GM12878 (cell line): ENCODE measurements around the gene DDR2.

Source experiments
- CTCF ChIP-seq, 3 experiments: IDR thresholded peaks in 2 of 3; conservative IDR thresholded peaks in 1 of 3; 2 replicates each; pipeline ENCODE4 v1.5.1; 2011; ENCODE audit warnings: low read depth in 3 of 3, low read length in 3 of 3, mild to moderate bottlenecking in 3 of 3, control low read depth in 2 of 3, moderate library complexity in 2 of 3, inconsistent platforms in 1 of 3, mixed read lengths in 1 of 3; ENCODE audit not compliant: control insufficient read depth in 2 of 3, insufficient read depth in 1 of 3; ENCODE audit errors: extremely low read depth in 1 of 3
- GABPA ChIP-seq: IDR thresholded peaks from 2 replicates; pipeline ENCODE4 v1.6.1; 2014; ENCODE audit warnings: antibody characterized with exemption, low read depth, mild to moderate bottlenecking, inconsistent platforms
- NR2C2 ChIP-seq: IDR thresholded peaks from 2 replicates; pipeline ENCODE4 v1.6.1; 2011; ENCODE audit warnings: borderline replicate concordance, low read depth; ENCODE audit not compliant: control insufficient read depth, insufficient read length
- TF ChIP-seq, protein P1 (sequence below): fragments of 450-650 bp; IDR thresholded peaks from 2 replicates; pipeline ENCODE4 v1.6.1; 2014; ENCODE audit warnings: mild to moderate bottlenecking

DNA sequence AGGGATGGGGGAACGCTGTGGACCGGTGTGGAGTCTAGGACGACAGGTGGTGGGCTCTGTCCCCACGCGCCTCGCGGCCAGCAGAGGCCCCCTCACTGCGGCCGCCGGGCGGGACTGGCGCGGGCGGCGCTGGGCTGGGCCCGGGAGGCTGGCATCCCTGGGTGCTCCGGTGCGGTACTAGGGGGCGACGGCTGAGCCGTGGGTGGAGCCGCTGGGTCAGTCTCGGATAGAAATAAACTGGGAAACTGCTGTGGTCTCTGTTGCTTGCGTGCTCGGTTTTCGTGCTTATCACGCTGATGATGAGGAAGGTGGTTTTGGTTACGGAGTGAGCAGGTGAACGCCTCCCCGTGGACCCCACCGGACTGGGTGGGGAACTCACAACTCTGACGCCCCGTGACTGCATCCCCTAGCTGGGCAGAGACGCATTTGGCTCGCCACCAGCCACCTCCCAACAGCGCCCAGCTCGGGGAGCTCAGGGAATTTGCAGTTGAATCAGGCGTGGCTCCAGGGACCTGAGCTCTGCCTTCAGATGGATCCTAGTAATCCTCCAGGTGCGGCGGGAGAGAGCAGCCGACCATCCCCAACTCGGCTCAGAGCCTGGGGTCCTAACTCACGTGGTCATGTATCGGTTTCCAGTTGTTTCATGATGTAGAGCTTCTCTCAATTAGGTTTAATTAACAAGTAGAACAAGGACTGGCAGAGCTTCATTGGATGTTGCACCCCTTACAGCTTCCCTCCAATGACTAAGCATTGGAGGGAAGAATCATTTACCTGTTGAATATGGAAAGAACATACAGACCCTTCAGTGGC is 190.3 kb downstream of the DDR2 start:
- TF ChIP-seq CTCF (IDR thresholded peaks at IDR 0.05 in 2 of 3, conservative IDR thresholded peaks at IDR 0.05 in 1 of 3; ENCODE audit: control insufficient read depth in 2 of 3, extremely low read depth in 1 of 3, insufficient read depth in 1 of 3, low read depth in 3 of 3, low read length in 3 of 3) (no peak), GABPA (no peak), NR2C2 (no peak)
- TF ChIP-seq, protein P1, sequence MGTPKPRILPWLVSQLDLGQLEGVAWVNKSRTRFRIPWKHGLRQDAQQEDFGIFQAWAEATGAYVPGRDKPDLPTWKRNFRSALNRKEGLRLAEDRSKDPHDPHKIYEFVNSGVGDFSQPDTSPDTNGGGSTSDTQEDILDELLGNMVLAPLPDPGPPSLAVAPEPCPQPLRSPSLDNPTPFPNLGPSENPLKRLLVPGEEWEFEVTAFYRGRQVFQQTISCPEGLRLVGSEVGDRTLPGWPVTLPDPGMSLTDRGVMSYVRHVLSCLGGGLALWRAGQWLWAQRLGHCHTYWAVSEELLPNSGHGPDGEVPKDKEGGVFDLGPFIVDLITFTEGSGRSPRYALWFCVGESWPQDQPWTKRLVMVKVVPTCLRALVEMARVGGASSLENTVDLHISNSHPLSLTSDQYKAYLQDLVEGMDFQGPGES: no peak
